Parathyroid adenoma (tissue), 2 donors: ENCODE data around the gene AGAP1.

ENCODE experiments used
- H2AFZ ChIP-seq: fragments of 300-600 bp; sonication (generic); one replicate; pipeline ENCODE4 v1.7.0; 2017; ENCODE audit warnings: antibody characterized with exemption, mild to moderate bottlenecking
- H3K27ac ChIP-seq: fragments of 300-600 bp; sonication (generic); one replicate; pipeline ENCODE4 v1.7.0; 2017
- H3K27me3 ChIP-seq: fragments of 300-600 bp; sonication (generic); one replicate; pipeline ENCODE4 v1.7.0; 2017; ENCODE audit warnings: low read length; ENCODE audit not compliant: control insufficient read depth, insufficient read depth
- H3K36me3 ChIP-seq: fragments of 300-600 bp; sonication (generic); one replicate; pipeline ENCODE4 v1.7.0; 2017; ENCODE audit warnings: low read length; ENCODE audit not compliant: control insufficient read depth, insufficient read depth
- H3K4me1 ChIP-seq: fragments of 300-600 bp; sonication (generic); one replicate; pipeline ENCODE4 v1.7.0; 2017; ENCODE audit warnings: control low read depth
- H3K4me2 ChIP-seq: fragments of 300-600 bp; sonication (generic); one replicate; pipeline ENCODE4 v1.7.0; 2017; ENCODE audit warnings: low read length
- H3K4me3 ChIP-seq: fragments of 300-600 bp; sonication (generic); one replicate; pipeline ENCODE4 v1.7.0; 2017; ENCODE audit warnings: low read depth, low read length
- H3K79me2 ChIP-seq: fragments of 300-600 bp; sonication (generic); one replicate; pipeline ENCODE4 v1.7.0; 2017; ENCODE audit warnings: control low read depth
- H3K9ac ChIP-seq: fragments of 300-600 bp; sonication (generic); one replicate; pipeline ENCODE4 v1.7.0; 2017; ENCODE audit warnings: mild to moderate bottlenecking
- H3K9me3 ChIP-seq: fragments of 300-600 bp; sonication (generic); one replicate; pipeline ENCODE4 v1.7.0; 2017; ENCODE audit warnings: low read length; ENCODE audit not compliant: control insufficient read depth
- CTCF ChIP-seq: fragments of 300-600 bp; sonication (generic); IDR thresholded peaks from one replicate; pipeline ENCODE4 v1.7.0; 2017; ENCODE audit warnings: antibody characterized with exemption, mild to moderate bottlenecking
- donor health status: primary hyperparathyroidism.

Gene AGAP1

GRCh38 chr2:235493775-235494715 lies at the start of gene AGAP1:
Gene AGAP1 (plus strand): TSS chr2:235494043.
- Histone ChIP-seq H2AFZ (peak within 1 kb of the TSS; percentile 98), H3K9me3 (no peaks in the 10 kb centered on the region), H3K9ac (no peak within 1 kb of the TSS), H3K79me2 (peaks cover 39% of the 10 kb centered on the region), H3K27me3 (no peaks in the 10 kb centered on the region), H3K27ac (peak within 1 kb of the TSS; percentile 30), H3K36me3 (no peaks in the 10 kb centered on the region), H3K4me3 (peak within 1 kb of the TSS; percentile 57), H3K4me2 (peak within 1 kb of the TSS; percentile 83), H3K4me1 (peaks cover 23% of the 10 kb centered on the region)
- no peak for TF ChIP-seq CTCF

GRCh38 chr2:235444101-235444597 lies 49.7 kb upstream of the AGAP1 start:
- Histone ChIP-seq H3K9me3 (no peaks in the 10 kb centered on the region), H3K9ac (no peak overlapping the region), H3K4me1 (peaks cover 4% of the 10 kb centered on the region), H3K27ac (no peak overlapping the region), H3K79me2 (no peaks in the 10 kb centered on the region), H2AFZ (peak overlapping the region; percentile 70), H3K4me2 (no peak overlapping the region), H3K4me3 (no peak overlapping the region), H3K27me3 (no peaks in the 10 kb centered on the region), H3K36me3 (no peaks in the 10 kb centered on the region)
- TF ChIP-seq CTCF, result no peak

GRCh38 chr2:235445116-235445515 lies 48.7 kb upstream of the AGAP1 start:
- Histone ChIP-seq H3K4me2 (no peak overlapping the region), H2AFZ (peak overlapping the region; percentile 70), H3K4me1 (peaks cover 4% of the 10 kb centered on the region), H3K27ac (no peak overlapping the region), H3K79me2 (no peaks in the 10 kb centered on the region), H3K9me3 (no peaks in the 10 kb centered on the region), H3K27me3 (no peaks in the 10 kb centered on the region), H3K4me3 (no peak overlapping the region), H3K9ac (no peak overlapping the region), H3K36me3 (no peaks in the 10 kb centered on the region)
- TF ChIP-seq CTCF, result no peak

GRCh38 chr2:235446082-235446481 lies 47.8 kb upstream of the AGAP1 start:
- H3K27me3 ChIP-seq, result no peaks in the 10 kb centered on the region
- no peaks in the 10 kb centered on the region for H3K79me2 ChIP-seq
- TF ChIP-seq CTCF, result no peak
- H2AFZ ChIP-seq, result no peak overlapping the region
- no peaks in the 10 kb centered on the region for H3K36me3 ChIP-seq
- no peak overlapping the region for H3K4me3 ChIP-seq
- no peaks in the 10 kb centered on the region for H3K9me3 ChIP-seq
- no peak overlapping the region for H3K4me2 ChIP-seq
- H3K4me1 ChIP-seq, result peaks cover 4% of the 10 kb centered on the region
- no peak overlapping the region for H3K9ac ChIP-seq
- H3K27ac ChIP-seq, result no peak overlapping the region
